ENCODE data around the gene RFNG. TPM values are rescaled to one million over a fixed set of nuclear protein-coding genes. Genes with fewer than 3 reads are reported as not detected.
"Not testable (repeated sequence)": the region's sequence is repeated elsewhere in the genome, so short reads cannot be mapped to it uniquely, and the experiment has no call there.

Gene RFNG
- total RNA-seq, 2 experiments from 2014 or later, result 17.6 to 18.0 TPM

- Mint-ChIP-seq H3K4me1 (ENCODE audit: low read depth) (peaks cover 22% of the 10 kb centered on the region), H3K27ac (no peak overlapping the region), H3K4me3 (peak overlapping the region; percentile 34), H3K27me3 (ENCODE audit: low read depth) (no peaks in the 10 kb centered on the region), H3K36me3 (ENCODE audit: low read depth) (peaks cover 3% of the 10 kb centered on the region), H3K9me3 (no peaks in the 10 kb centered on the region)
- intact Hi-C loops (cut with micrococcal nuclease), result no loop called here
- CTCF ChIA-PET, result no interaction called here
- DNase-seq, result no peak
These were observed 2.5 kb downstream of the RFNG start for GRCh38 chr17:82049106-82049505.

DNA sequence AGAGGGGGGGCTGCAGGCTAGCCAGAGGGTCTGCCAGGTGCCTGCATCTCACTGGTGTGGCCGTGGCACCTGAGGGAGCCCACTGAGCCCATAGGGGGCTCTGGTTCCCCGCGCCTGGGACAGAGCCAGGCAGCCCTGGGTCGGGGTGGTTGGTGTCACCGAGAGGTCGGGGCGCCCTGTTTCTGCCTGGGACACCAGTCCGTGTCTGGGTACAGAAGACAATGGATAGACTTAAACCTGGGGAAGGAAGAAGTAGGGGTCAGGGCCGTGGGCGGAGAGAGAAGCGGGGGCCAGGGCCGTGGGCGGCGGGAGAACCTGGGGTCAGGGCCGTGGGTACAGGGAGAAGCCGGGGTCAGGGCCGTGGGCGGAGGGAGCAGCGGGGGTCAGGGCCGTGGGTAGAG is 3.0 kb downstream of the RFNG start:
- Mint-ChIP-seq H3K4me1 (ENCODE audit: low read depth) (peaks cover 19% of the 10 kb centered on the region), H3K4me3 (no peak overlapping the region)
- no peak for DNase-seq

GRCh38 chr17:82047914-82048570 is 3.6 kb downstream of the RFNG start:
- CTCF ChIA-PET, result no interaction called here
- H3K9me3 Mint-ChIP-seq, result no peaks in the 10 kb centered on the region
- H3K36me3 Mint-ChIP-seq (ENCODE audit: low read depth), result peaks cover 3% of the 10 kb centered on the region
- no peak for DNase-seq
- intact Hi-C loops (cut with micrococcal nuclease), result no loop called here
- no peak overlapping the region for H3K4me3 Mint-ChIP-seq
- peaks cover 14% of the 10 kb centered on the region for H3K4me1 Mint-ChIP-seq (ENCODE audit: low read depth)
- no peaks in the 10 kb centered on the region for H3K27me3 Mint-ChIP-seq (ENCODE audit: low read depth)
- H3K27ac Mint-ChIP-seq, result no peak overlapping the region

More for the DNA sequence above, 3.0 kb downstream of the RFNG start:
- no peak overlapping the region for H3K27ac Mint-ChIP-seq
- H3K36me3 Mint-ChIP-seq (ENCODE audit: low read depth), result peaks cover 3% of the 10 kb centered on the region
- CTCF ChIA-PET, result no interaction called here
- H3K27me3 Mint-ChIP-seq (ENCODE audit: low read depth), result no peaks in the 10 kb centered on the region
- intact Hi-C loops (cut with micrococcal nuclease), result no loop called here
- no peaks in the 10 kb centered on the region for H3K9me3 Mint-ChIP-seq

GRCh38 chr17:82047379-82047778 is 4.2 kb downstream of the RFNG start:
- DNase-seq, result no peak
- CTCF ChIA-PET, result no interaction called here
- H3K27me3 Mint-ChIP-seq (ENCODE audit: low read depth), result no peaks in the 10 kb centered on the region
- intact Hi-C loops (cut with micrococcal nuclease), result no loop called here
- H3K36me3 Mint-ChIP-seq (ENCODE audit: low read depth), result peaks cover 3% of the 10 kb centered on the region
- peaks cover 10% of the 10 kb centered on the region for H3K4me1 Mint-ChIP-seq (ENCODE audit: low read depth)
- no peak overlapping the region for H3K27ac Mint-ChIP-seq
- H3K9me3 Mint-ChIP-seq, result no peaks in the 10 kb centered on the region
- no peak overlapping the region for H3K4me3 Mint-ChIP-seq

DNA sequence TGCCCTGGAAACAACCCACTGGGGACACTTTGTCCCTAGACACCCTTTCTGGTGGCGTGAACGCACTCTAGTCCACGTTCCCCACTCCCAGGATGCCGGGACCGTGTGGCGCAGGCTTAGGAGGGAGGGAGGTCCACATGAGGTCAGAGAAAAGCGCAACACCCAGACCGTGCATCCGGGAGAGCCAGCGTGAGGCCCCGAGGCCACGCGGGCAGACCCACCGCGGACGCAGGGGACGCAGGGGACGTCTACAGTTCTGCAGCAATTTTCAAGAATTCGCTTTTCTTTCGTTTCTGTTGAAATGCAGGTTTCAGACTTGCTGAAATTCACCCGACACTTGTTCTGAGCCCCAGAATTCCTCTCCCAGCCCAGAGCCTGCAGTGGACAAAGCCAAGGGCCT is 4.7 kb downstream of the RFNG start:
- Mint-ChIP-seq H3K36me3 (ENCODE audit: low read depth) (peaks cover 3% of the 10 kb centered on the region), H3K4me1 (ENCODE audit: low read depth) (peaks cover 10% of the 10 kb centered on the region), H3K27ac (no peak overlapping the region), H3K4me3 (no peak overlapping the region), H3K9me3 (no peaks in the 10 kb centered on the region), H3K27me3 (ENCODE audit: low read depth) (no peaks in the 10 kb centered on the region)
- no peak for DNase-seq
- intact Hi-C loops (cut with micrococcal nuclease), result no loop called here
- CTCF ChIA-PET, result no interaction called here

DNA sequence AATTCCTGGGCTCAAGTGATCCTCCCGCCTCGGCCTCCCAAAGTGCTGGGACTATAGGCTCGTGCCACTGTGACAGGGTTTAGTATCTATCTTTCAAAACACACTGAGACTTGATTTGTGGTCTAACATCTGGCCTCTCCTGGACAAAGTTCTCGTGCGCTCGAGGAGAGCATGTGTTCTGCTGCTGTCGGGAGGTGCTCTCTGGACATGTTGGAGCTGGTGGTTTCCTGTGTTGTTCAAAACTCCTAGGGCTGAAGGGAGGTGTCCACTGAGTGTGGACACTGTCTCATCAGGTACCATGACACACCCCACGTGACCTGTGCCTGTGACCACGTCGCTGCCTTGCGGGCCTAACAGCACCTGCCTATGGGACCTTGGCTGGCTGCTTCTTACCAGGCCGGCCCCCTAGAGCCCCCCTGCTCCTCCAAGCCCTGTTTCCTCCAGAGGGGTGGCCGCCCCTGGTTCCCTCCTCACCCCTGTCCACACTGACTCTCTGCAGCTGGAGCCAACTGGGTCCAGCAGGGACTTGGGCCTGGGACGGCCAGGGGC is 5.6 kb downstream of the RFNG start:
- H3K4me3 Mint-ChIP-seq, result no peak overlapping the region
- H3K27ac Mint-ChIP-seq, result no peak overlapping the region
- no peaks in the 10 kb centered on the region for H3K9me3 Mint-ChIP-seq
- intact Hi-C loops (cut with micrococcal nuclease), result no loop called here
- CTCF ChIA-PET, result no interaction called here
- peaks cover 10% of the 10 kb centered on the region for H3K4me1 Mint-ChIP-seq (ENCODE audit: low read depth)
- H3K36me3 Mint-ChIP-seq (ENCODE audit: low read depth), result peaks cover 3% of the 10 kb centered on the region
- no peak for DNase-seq
- no peaks in the 10 kb centered on the region for H3K27me3 Mint-ChIP-seq (ENCODE audit: low read depth)

DNA sequence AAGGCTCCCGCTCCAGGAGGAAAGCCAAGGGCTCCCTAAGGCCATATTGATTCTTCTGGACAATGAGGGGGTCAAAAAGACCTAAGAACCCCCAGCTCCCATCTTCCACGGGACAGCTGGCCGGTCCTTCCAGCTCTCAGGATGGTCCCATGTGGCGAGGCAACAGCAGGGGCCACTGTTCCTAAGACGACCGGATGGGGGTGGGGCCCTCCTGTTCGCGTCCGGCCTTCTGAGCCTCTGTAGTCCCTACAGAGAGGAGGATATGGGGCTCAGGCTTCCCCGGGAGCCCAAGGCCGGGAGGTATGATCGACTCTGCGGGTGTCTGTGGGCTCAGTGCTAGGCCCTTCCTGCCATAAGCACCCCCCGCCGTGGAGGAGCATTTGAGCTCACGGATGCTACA is 8.1 kb downstream of the RFNG start:
- intact Hi-C loops (cut with micrococcal nuclease), result no loop called here

DNA sequence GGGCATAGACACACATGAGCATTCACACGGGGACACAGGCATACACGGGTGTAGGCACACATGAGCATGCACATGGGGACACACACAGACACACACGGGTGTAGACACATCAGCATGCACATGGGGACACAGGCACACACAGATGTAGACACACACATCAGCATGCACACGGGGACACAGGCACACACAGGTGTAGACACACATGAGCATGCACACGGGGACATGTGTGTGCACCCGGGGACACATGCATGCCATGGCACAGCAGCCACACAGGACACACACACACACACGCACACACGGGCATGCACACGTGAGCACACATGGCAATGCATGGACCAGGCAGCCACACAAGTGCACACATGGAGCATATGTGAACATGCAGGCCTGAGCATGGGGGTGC is 9.0 kb downstream of the RFNG start:
- H3K9me3 Mint-ChIP-seq, result no peaks in the 10 kb centered on the region
- H3K36me3 Mint-ChIP-seq (ENCODE audit: low read depth), result peaks cover 3% of the 10 kb centered on the region
- no peak overlapping the region for H3K27ac Mint-ChIP-seq
- H3K27me3 Mint-ChIP-seq (ENCODE audit: low read depth), result no peaks in the 10 kb centered on the region
- CTCF ChIA-PET, result interaction anchor here (0.6 kb wide), 1 partner anchor 12 kb away, joined by 3 read pairs; no protein-coding TSS in a partner anchor
- intact Hi-C loops (cut with micrococcal nuclease), result no loop called here
- peaks cover 10% of the 10 kb centered on the region for H3K4me1 Mint-ChIP-seq (ENCODE audit: low read depth)
- no peak for DNase-seq
- no peak overlapping the region for H3K4me3 Mint-ChIP-seq

More for the DNA sequence above, 8.1 kb downstream of the RFNG start:
- H3K4me3 Mint-ChIP-seq, result no peak overlapping the region
- DNase-seq, result no peak
- H3K36me3 Mint-ChIP-seq (ENCODE audit: low read depth), result peaks cover 3% of the 10 kb centered on the region
- no peaks in the 10 kb centered on the region for H3K9me3 Mint-ChIP-seq
- H3K27ac Mint-ChIP-seq, result no peak overlapping the region
- CTCF ChIA-PET, result interaction anchor here (0.6 kb wide), 2 partner anchors 13 to 70 kb away, joined by 3 to 4 read pairs; no protein-coding TSS in a partner anchor
- H3K4me1 Mint-ChIP-seq (ENCODE audit: low read depth), result peaks cover 5% of the 10 kb centered on the region
- H3K27me3 Mint-ChIP-seq (ENCODE audit: low read depth), result no peaks in the 10 kb centered on the region

GRCh38 chr17:82041144-82041814 is 10.3 kb downstream of the RFNG start:
- CTCF ChIA-PET, result interaction anchor here (2.0 kb wide), 1 partner anchor 11 kb away, joined by 7 read pairs; the partner anchor contains the start of gene RAC3
- Mint-ChIP-seq H3K27ac (no peak overlapping the region), H3K27me3 (ENCODE audit: low read depth) (no peaks in the 10 kb centered on the region), H3K9me3 (no peaks in the 10 kb centered on the region), H3K4me1 (ENCODE audit: low read depth) (peaks cover 14% of the 10 kb centered on the region), H3K36me3 (ENCODE audit: low read depth) (no peaks in the 10 kb centered on the region), H3K4me3 (no peak overlapping the region)
- no peak for DNase-seq
- intact Hi-C loops (cut with micrococcal nuclease), result no loop called here

DNA sequence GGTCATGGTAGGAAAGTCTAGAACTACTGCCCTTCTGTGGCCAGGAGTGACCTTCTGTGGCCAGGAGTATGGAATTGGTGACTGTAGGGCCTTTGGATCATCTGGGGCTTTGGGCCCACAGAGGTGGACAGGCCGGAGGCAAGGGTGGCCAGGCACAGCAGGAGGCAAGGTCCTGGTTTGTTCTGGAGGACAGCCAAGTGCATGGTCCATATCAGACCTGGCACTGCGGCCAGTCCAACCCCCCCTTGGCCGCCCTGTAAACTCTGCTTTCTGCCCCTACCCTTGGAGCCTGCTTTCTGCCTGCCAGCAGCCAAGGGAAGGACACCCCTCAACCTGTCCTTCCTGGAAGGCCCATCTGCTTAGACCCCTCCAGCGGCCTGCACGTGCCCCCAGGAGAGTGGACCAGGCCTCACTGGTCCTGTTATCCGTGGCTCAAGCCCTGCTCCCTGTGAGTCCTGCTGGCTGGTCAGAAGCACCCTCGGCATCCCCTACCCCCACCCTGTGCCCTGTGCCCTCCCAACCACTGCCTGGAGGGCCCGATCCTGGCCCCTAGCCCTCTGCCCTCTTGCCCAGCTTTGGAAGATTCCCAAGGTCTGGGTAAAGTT is 11.8 kb downstream of the RFNG start:
- H3K27ac Mint-ChIP-seq, result no peak overlapping the region
- no peak overlapping the region for H3K4me3 Mint-ChIP-seq
- CTCF ChIA-PET, result interaction anchor here (2.0 kb wide), 1 partner anchor 9 kb away, joined by 7 read pairs; the partner anchor contains the start of gene RAC3
- peaks cover 2% of the 10 kb centered on the region for H3K36me3 Mint-ChIP-seq (ENCODE audit: low read depth)
- no peak for DNase-seq
- no peaks in the 10 kb centered on the region for H3K27me3 Mint-ChIP-seq (ENCODE audit: low read depth)
- intact Hi-C loops (cut with micrococcal nuclease), result loop anchor here (10.0 kb wide), 1 partner anchor 315 kb away; the partner anchor contains the start of gene TEX19
- H3K9me3 Mint-ChIP-seq, result no peaks in the 10 kb centered on the region
- H3K4me1 Mint-ChIP-seq (ENCODE audit: low read depth), result peaks cover 22% of the 10 kb centered on the region

GRCh38 chr17:82038796-82039409 is 12.7 kb downstream of the RFNG start:
- peaks cover 22% of the 10 kb centered on the region for H3K4me1 Mint-ChIP-seq (ENCODE audit: low read depth)
- H3K27ac Mint-ChIP-seq; H3K4me3 Mint-ChIP-seq; DNase-seq; CTCF ChIA-PET; H3K36me3 Mint-ChIP-seq (ENCODE audit: low read depth); H3K9me3 Mint-ChIP-seq; H3K27me3 Mint-ChIP-seq (ENCODE audit: low read depth): not testable (repeated sequence)
- intact Hi-C loops (cut with micrococcal nuclease), result loop anchor here (10.0 kb wide), 1 partner anchor 316 kb away; the partner anchor contains the start of gene TEX19

DNA sequence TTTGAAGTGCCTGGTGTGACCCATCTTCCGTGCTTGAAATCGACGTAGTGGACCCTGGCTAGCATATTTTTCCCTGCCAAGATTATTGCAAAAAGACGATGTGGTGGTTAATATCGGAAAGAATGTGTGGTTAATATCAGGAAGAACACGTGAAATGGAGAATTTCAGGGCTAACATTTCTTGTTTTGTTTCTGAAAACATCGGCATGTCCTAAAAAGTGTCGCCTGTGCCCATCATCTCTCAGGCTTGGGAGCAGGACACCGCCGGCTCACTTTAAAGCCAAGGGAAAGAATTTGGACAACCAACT is 13.8 kb downstream of the RFNG start:
- no peak for DNase-seq
- Mint-ChIP-seq H3K9me3 (no peaks in the 10 kb centered on the region), H3K27me3 (ENCODE audit: low read depth) (no peaks in the 10 kb centered on the region), H3K27ac (peak overlapping the region; percentile 82), H3K4me1 (ENCODE audit: low read depth) (peaks cover 22% of the 10 kb centered on the region), H3K4me3 (peak overlapping the region; percentile 85), H3K36me3 (ENCODE audit: low read depth) (peaks cover 2% of the 10 kb centered on the region)
- intact Hi-C loops (cut with micrococcal nuclease), result loop anchor here (1.0 to 10.0 kb wide), 3 partner anchors 15 to 317 kb away; partner anchors contain the start of genes FASN, LRRC45 and TEX19
- CTCF ChIA-PET, result interaction anchor here (0.6 to 1.6 kb wide), 14 partner anchors 9 to 448 kb away, joined by 3 to 6 read pairs (median 4); partner anchors contain the start of genes CENPX and LRRC45
